Uterus (tissue), 4 donors: ENCODE measurements around the gene CASKIN1. TPM values are rescaled to one million over a fixed set of nuclear protein-coding genes. Genes with fewer than 3 reads are reported as not detected.

Experiments
- DNase-seq, 2 donors: peaks; one replicate each; pipeline ENCODE4 v3.0.0-alpha.2; 2019 to 2020
- H3K27ac ChIP-seq, 2 donors: fragments of 200-600 bp; sonication (generic); 1 replicate in 1 of 2; 2 replicates in 1 of 2; pipeline ENCODE4 v1.5.1; 2016 to 2018
- H3K27me3 ChIP-seq, 2 donors: fragments of 200-600 bp; sonication (generic); one replicate each; pipeline ENCODE4 v1.5.1; 2018 to 2019; ENCODE audit warnings: control low read depth in 1 of 2
- H3K36me3 ChIP-seq, 2 donors: fragments of 200-600 bp; sonication (generic); one replicate each; pipeline ENCODE4 v1.5.1; 2019; ENCODE audit warnings: control low read depth in 1 of 2
- H3K4me1 ChIP-seq, 2 donors: fragments of 200-600 bp; sonication (generic); one replicate each; pipeline ENCODE4 v1.5.1; 2018 to 2019; ENCODE audit warnings: control low read depth in 1 of 2
- H3K4me3 ChIP-seq, 2 donors: fragments of 200-600 bp; sonication (generic); 1 replicate in 1 of 2; 2 replicates in 1 of 2; pipeline ENCODE4 v1.5.1; 2018 to 2019; ENCODE audit warnings: mild to moderate bottlenecking in 1 of 2
- H3K9me3 ChIP-seq, 2 donors: fragments of 200-600 bp; sonication (generic); one replicate each; pipeline ENCODE4 v1.5.1; 2019; ENCODE audit warnings: control low read depth in 1 of 2
- POLR2A ChIP-seq, 2 donors: fragments of 450-650 bp; IDR thresholded peaks; one replicate each; pipeline ENCODE4 v1.6.1; 2016; ENCODE audit warnings: antibody characterized with exemption in 2 of 2, mild to moderate bottlenecking in 1 of 2, moderate library complexity in 1 of 2
- intact Hi-C: fragments of 100-400 bp; cut with DNase I; formaldehyde crosslinking; loops from one replicate; pipeline ENCODE4 v1.15.1; 2023; ENCODE audit warnings: low total_unique reads
- total RNA-seq, 4 donors: library from RNA; depleted of rRNA in 3 of 4; stranded (reverse); fragments of >200 nt in 3 of 4; gene quantifications; one replicate each; pipeline versions ENCODE4 v1.1.0 to v1.2.4, GENCODE V29; 2014 to 2023
- TF ChIP-seq, protein P1 (sequence below), 4 experiments: fragments of 200-600 bp in 2 of 4; fragments of 450-650 bp in 2 of 4; sonication (generic) in 2 of 4; IDR thresholded peaks; one replicate each; pipeline ENCODE4 v1.5.1; 2016 to 2019; ENCODE audit warnings: antibody characterized with exemption in 4 of 4, mild to moderate bottlenecking in 2 of 4, moderate library complexity in 1 of 4
- donor health status: DM: yes; HTN: yes; CAD: no.

Gene CASKIN1
- total RNA-seq, 4 donors from 2014 or later = 0.40 to 2.7 TPM; not detected in 2

GRCh38 chr16:2174396-2175131 is 21.8 kb downstream of the CASKIN1 start:
- no peaks in the 10 kb centered on the region for H3K36me3 ChIP-seq

DNA sequence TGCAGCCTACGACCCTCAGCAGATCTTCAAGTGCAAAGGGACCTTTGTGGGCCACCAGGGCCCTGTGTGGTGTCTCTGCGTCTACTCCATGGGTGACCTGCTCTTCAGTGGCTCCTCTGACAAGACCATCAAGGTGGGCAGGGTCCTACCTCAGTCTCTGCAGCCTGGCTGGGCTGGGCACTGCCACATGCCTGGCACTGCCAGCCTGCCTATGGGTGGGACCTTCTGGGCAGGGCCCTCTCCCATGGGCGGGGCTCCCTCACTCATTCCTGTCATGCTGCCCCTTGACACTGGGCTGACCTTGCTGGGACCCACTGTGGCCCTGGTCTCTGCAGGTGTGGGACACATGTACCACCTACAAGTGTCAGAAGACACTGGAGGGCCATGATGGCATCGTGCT is 22.5 kb downstream of the CASKIN1 start:
- Histone ChIP-seq H3K27me3 (no peaks in the 10 kb centered on the region), H3K4me3 (no peak overlapping the region), H3K36me3 (no peaks in the 10 kb centered on the region), H3K27ac (no peak overlapping the region), H3K9me3 (no peaks in the 10 kb centered on the region), H3K4me1 (no peaks in the 10 kb centered on the region)
- intact Hi-C loops = no loop called here
- no peak for DNase-seq
- TF ChIP-seq POLR2A (IDR thresholded peaks at IDR 0.05) = no peak
- TF ChIP-seq, protein P1, sequence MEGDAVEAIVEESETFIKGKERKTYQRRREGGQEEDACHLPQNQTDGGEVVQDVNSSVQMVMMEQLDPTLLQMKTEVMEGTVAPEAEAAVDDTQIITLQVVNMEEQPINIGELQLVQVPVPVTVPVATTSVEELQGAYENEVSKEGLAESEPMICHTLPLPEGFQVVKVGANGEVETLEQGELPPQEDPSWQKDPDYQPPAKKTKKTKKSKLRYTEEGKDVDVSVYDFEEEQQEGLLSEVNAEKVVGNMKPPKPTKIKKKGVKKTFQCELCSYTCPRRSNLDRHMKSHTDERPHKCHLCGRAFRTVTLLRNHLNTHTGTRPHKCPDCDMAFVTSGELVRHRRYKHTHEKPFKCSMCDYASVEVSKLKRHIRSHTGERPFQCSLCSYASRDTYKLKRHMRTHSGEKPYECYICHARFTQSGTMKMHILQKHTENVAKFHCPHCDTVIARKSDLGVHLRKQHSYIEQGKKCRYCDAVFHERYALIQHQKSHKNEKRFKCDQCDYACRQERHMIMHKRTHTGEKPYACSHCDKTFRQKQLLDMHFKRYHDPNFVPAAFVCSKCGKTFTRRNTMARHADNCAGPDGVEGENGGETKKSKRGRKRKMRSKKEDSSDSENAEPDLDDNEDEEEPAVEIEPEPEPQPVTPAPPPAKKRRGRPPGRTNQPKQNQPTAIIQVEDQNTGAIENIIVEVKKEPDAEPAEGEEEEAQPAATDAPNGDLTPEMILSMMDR (IDR thresholded peaks at IDR 0.05) = no peak

More at GRCh38 chr16:2174396-2175131, 21.8 kb downstream of the CASKIN1 start:
- H3K27me3 ChIP-seq = no peaks in the 10 kb centered on the region
- no peak overlapping the region for H3K27ac ChIP-seq
- H3K4me3 ChIP-seq = no peak overlapping the region
- intact Hi-C loops = no loop called here
- H3K4me1 ChIP-seq = no peaks in the 10 kb centered on the region
- no peaks in the 10 kb centered on the region for H3K9me3 ChIP-seq
- no peak for DNase-seq
- TF ChIP-seq, protein P1 (IDR thresholded peaks at IDR 0.05) = no peak
- no peak for TF ChIP-seq POLR2A (IDR thresholded peaks at IDR 0.05)

DNA sequence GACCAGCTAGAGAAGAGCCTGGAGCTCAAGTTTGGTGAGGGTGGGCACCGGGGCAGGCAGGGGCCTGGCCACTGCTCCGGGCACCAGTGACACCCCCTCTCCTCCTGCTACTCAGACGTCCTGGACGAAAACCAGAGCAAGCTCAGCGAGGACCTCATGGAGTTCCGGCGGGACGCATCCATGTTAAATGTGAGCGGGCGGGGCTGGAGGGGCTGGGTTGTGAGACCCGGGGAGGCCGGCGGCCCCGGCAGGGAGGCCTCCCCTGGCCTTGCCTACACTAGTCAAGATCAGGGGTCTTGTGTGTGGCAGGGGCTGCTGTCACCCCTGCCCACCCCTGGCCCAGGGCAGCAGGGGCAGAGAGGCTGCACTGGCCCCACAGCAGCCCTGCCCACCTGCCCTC is 23.0 kb downstream of the CASKIN1 start:
- Histone ChIP-seq H3K4me3 (no peak overlapping the region), H3K27ac (no peak overlapping the region), H3K4me1 (no peaks in the 10 kb centered on the region), H3K36me3 (no peaks in the 10 kb centered on the region), H3K27me3 (no peaks in the 10 kb centered on the region), H3K9me3 (no peaks in the 10 kb centered on the region)
- DNase-seq = no peak
- intact Hi-C loops = no loop called here
- TF ChIP-seq POLR2A (IDR thresholded peaks at IDR 0.05) = no peak
- TF ChIP-seq, protein P1 (IDR thresholded peaks at IDR 0.05) = no peak

DNA sequence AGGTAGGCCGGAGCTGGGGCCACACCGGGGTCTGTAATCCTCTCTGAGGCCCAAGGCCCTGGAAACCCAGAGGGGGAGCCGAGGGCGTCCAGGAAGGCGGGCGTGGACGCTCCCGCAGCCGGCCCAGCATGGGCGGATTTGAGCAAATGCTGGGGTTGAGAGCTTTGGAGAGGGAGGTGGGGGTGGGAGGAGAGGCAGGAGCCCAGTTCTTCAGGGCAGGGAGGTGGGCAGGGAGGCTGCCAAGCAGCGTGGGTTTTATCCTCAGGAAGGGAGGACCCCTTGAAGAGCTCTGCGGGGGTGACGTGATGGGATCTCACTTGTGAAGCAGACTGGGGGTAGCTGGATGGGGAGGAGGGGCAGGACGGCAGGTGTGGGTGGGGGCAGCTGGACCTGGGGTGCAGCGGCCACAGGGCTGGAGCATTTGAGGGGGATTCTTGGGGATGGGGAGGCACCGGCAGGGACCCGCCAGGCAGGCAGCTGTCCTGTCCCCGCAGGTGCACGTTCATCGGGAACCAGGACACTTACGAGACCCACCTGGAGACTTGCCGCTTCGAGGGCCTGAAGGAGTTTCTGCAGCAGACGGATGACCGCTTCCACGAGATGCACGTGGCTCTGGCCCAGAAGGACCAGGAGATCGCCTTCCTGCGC is 23.6 kb downstream of the CASKIN1 start:
- H3K4me3 ChIP-seq = no peak overlapping the region
- intact Hi-C loops = no loop called here
- H3K36me3 ChIP-seq = no peaks in the 10 kb centered on the region
- no peaks in the 10 kb centered on the region for H3K27me3 ChIP-seq
- H3K9me3 ChIP-seq = no peaks in the 10 kb centered on the region
- no peak for DNase-seq
- no peaks in the 10 kb centered on the region for H3K4me1 ChIP-seq
- TF ChIP-seq POLR2A (IDR thresholded peaks at IDR 0.05) = no peak
- TF ChIP-seq, protein P1 (IDR thresholded peaks at IDR 0.05) = no peak
- H3K27ac ChIP-seq = no peak overlapping the region

DNA sequence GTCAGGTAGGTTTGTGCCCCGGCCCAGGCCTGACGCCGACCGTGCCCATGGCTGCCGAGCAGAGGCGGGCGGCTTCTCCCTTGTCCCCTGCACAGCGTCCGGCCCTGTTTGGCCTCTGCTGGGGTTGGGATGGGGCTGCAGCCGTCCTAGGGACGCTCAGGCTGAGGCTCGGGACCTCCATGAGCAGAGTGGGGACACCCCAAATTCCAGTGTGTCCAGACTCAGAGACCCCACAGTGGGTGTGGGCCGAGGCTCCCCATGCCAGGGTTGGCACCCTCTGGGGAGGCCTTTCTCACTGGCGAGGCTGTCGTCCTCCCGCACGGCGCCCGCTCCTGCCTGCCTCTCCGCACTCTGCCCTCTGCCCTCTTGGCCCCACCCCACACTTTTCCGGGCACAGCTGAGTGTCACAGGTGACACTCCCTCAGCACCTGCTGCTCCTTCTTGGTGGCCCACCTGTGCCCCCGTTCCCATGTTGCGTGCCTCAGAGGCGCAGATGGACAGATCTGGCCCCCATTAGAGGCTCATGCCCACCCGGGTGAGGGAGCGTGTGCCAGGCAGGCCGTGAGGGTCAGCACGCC is 24.7 kb downstream of the CASKIN1 start:
- TF ChIP-seq POLR2A (IDR thresholded peaks at IDR 0.05) = no peak
- TF ChIP-seq, protein P1 (IDR thresholded peaks at IDR 0.05) = no peak
- no peak overlapping the region for H3K4me3 ChIP-seq
- no peaks in the 10 kb centered on the region for H3K4me1 ChIP-seq
- no peak overlapping the region for H3K27ac ChIP-seq
- H3K9me3 ChIP-seq = no peaks in the 10 kb centered on the region
- DNase-seq = no peak
- no peaks in the 10 kb centered on the region for H3K27me3 ChIP-seq
- no peaks in the 10 kb centered on the region for H3K36me3 ChIP-seq
- intact Hi-C loops = no loop called here
